Left lobe of liver (tissue), 2 donors: Measurements from ENCODE around the gene DPM2. TPM values are rescaled to one million over a fixed set of nuclear protein-coding genes. Genes with fewer than 3 reads are reported as not detected.

ENCODE experiments used
- ATAC-seq: fragments of 200-7000 bp; cut with Tn5 transposase; one replicate; pipeline ENCODE4 v1.9.1; 2020; ENCODE audit warnings: mild to moderate bottlenecking, moderate library complexity
- DNase-seq: peaks from one replicate; pipeline ENCODE4 v3.0.0-alpha.2; 2020; ENCODE audit warnings: low spot score
- total RNA-seq: library from RNA; stranded (reverse); gene quantifications from one replicate; pipeline ENCODE4 v1.2.1, GENCODE V29; 2021
- donor health status: DM: no; HTN: no; CAD: no; lungs with moderate emphysema.
- donor health status: DM: no; HTN: yes; CAD: no.

Gene DPM2
- total RNA-seq, 1 donor from 2014 or later = 12.4 TPM

DNA sequence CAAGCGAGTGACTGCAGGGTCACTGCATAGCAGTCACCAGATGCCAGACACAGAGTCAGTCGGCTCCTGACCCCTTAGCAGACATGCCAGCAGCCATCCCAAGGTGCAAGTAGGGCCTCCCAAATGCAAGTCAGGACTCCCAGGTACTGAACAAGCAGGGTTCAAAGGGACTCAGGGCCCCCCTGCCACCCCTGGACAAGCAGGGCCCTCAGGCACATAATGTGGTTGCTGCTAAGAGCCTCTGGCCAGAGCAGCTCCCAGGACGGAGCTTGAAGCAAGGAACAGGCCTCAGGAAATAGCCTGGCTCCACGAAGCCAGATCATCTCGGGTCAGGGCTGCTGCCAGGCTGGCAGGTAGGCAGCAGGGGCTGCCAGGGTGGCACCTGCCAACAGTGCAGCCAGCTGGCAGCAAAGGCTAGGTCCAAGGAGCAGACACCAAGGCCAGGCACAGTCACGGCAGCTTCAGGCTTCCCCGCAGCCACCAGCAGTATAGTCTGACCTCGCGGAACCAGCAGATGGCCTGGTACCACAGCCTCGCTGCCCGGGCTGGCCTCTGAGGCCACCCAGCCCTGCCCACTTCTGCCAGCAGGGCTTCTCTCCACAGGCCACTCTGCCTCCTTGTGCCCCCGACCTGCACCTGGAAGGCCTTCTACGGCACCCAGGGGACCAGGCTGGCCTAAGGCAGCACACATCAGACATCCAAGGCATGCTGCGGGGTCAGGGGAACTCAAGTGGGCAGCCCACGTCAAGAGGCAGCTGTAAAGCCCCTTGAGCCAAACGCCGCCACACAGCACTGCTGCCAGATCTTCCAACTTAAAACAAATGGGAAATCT, 35.7 kb upstream of the DPM2 start:
- peak; percentile 76 for ATAC-seq
- peak; percentile 96 for DNase-seq

DNA sequence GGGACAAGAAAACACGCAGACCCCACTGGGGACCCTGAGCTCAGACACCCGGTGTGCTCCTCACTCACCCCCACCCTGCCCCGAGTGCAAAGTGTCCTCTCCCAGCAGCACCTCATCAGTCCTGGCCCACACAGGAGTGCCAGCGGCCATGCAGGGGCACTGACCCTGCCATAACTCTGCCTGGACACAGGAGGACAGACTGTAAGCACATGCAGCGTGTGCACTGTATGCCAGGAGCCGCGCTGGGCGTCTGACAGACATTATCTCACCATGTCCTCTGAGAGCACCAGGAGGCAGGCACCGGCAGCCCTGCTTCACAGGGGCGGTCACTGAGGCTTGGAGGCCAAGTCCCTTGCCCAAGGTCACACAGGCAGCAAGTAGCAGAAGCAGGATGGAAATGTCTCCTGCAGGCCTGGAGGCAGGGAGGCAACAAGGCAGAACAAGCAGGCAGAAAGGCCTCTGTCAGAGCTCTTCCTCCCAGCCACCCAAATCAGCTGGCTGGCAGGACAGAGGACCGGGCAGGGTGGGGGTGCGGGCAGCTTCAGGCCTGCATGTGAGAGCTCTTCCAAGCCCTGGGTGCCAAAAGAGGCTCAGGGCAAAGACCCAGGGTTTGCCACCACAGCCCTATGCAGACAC, 34.7 kb upstream of the DPM2 start:
- ATAC-seq (peak; percentile 11), DNase-seq (peak; percentile 65)

DNA sequence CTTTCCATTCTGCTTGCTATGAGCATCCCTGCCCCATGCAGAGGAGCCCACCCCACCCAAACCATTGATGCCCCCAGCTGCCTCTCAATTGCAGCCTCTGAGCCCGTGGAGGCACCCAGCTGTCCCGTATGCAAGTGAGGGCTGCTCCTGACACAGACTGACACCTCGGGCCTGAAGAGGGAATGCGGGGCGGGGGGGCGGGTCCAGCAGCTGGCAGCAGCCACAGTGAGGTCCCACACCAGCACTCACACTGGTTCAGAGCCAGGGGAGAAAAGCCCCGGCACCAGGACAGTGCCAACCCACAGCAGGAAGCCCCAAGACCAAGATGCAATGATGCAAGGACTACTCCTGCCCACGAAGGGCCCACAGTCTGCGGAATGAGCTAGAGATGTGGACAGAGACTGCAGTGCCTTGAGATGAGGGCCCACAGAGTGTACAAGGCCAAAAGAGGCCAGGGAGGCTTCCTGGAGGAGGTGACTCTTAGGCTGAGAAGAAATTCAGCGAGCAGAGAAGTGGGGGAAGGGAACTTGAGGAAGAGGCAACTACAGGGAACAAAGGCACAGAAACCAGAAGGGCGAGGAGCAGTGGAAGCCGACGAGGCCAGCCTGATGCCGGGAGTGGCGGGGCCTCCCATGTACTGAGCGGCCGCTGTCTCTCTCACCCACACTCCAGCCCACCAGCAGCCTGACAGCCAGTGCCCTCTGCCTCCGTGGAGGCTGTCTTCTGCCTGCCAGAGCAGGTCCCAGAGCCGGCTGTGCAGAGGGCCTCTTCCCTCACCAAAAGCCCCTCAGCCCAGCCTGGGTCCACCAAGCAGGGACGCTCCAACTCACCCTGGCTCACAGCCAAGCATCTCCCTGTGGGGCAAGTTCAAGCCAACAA, 33.9 kb upstream of the DPM2 start:
- ATAC-seq (no peak), DNase-seq (no peak)

DNA sequence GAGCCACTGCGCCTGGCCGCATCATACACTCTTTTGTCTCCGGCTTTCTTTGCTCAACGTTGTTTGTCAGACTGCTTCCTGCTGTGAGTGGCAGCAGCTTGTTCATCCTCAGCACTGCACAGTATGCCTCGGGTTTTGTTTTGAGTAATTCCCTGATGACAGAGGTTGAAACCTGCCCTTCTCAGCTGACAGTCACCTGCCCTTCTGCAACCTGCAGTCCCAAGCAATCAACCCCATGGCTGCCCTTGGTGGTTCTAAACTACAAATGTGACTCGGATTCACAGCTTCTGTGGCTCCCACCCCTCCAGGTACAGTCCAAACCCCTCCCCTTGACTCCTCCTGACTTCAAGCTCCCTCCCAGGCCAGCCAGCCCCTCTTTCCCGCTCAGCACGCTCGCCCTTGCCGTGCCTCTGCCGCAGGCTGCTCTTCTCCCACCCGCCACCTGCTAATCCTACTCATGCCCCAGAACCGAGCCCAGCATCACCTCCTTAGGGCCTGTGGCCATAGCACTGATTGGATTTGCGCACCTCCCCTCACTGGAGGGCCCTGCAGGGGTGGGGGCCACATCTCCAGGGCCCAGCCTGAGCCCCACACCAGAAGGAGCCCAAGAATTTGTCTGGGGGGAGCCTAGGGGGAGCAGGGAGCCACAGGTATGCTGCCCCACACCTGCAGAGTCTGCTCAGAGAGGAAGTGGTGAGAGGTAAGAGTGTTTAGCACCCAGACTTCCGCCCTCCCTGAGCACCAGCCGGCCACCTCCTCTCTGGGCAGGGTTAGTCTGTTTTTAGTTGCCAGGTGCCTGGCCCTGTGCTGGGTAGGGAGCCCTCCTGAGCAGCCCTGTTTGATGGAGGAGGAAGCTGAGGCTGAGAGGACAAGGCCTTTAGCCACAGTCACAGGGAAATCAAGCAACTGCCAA, 33.0 kb upstream of the DPM2 start:
- DNase-seq (no peak), ATAC-seq (no peak)

DNA sequence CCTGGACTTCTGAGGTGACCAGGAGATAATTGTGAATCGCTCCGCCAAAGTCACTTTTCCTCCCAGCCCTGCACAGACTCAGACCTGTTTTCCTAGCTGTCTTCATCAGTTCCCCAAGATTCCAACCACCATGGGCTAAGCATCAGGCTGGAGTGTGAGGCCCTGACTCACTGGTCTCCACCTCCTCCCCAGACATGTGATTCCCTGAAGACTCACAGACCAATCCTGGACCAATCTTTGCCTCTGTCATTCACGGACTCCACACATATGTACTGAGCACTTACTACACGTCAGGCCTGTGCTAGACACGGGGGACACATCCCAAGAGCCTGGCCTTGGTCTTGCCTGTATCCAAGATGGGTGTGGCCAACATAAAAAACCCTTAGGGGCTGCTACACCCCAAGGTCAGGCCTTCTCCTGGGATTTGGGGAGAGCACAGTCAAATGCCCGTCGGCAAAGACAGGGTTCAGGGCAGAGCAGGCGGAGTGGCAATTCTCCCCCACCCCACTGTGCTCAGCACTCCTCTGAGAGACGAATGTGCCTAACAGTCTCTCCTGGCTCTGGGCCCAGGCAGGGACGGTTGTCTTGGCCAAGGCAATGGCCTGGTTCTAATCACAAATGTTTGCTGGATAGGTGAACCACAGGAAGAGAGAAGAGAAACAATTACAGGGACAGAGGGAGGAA, 31.2 kb upstream of the DPM2 start:
- DNase-seq (peak; percentile 73), ATAC-seq (peak; percentile 6)

DNA sequence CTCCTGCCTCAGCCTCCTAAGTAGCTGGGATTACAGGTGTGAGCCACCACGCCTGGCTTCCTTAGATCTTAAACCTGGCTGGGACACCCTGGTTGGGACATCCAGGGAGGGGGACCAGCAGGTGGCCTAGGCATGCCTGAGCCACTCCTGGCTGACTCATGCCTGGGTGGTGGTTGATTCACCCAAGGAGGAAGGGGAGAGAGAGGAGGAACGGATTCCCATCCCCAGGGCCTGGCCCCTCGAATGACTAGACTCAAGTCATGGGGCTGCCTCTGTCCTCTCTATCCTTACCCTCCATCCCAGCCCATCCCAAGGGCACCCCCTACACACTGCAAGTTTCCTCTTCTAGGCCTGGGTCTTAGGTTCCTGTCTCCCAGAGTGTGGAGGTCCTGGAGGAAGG, 30.4 kb upstream of the DPM2 start:
- no peak for ATAC-seq
- no peak for DNase-seq

DNA sequence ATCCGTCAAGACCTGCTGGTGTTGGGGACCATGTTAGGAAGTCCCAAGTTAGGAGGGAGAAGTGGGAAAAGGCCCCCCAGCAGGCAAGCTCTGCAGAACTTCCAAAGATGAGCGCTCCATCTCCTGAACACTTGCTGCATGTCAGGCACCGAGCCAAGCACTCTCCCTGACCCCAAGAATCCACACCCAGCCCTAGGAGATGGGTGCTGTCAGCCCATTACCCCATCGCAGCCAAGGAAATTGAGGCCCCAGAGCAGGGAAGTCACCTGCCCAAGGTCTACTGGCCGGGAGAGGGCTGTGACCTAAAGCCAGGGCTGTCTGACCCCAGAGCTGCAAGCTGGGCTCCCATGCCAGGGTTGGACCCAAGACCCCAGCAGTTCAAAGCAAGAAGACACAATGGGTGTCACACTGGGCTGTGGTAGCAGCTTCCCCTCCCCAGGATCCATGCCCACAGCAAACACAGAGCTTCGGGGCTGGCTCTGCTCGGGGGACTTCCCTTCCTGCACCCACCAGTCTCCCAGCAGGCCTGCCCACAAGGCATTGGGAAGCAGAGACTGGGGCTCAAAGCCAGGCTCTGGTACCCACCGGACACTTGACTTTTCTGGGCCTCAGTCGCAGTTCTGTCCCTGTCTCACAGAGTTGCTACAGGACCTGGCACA, 29.6 kb upstream of the DPM2 start:
- no peak for DNase-seq

DNA sequence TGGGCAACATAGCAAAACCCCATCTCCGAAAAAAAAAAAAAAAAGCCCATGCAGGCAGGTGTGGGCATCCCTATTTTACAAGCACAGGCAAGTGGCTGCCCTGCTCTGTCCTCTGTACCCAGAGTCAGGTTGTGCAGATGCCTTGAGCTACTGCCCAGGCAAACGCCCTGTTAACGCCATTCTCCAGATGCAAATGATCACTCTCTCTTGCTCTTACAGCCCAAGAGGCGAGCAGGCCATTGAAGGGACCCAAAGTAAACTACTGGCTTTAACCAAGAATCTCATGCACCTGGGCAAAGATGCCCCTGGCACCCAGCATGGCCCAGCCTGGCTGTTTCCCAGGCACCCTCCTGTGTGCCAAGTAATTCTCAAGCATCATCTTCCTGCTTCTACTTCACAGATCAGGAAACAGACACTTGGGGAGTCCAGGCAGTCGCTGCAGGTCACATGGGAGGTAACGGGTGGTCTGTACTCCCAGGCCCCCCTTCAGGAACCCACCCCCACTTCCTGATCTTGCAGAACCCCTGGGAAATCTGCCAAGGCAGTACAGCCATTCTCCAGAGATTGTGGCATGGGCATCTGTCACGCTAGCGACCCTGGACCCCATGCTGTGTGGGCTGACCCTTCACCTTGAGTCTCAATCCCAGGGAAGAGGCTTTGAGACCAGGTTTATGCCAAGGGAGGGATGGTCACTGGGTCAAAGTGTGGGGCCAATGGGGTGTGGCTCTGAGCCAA, 28.9 kb upstream of the DPM2 start:
- ATAC-seq = no peak

More for the DNA sequence above, 29.6 kb upstream of the DPM2 start:
- ATAC-seq = no peak

DNA sequence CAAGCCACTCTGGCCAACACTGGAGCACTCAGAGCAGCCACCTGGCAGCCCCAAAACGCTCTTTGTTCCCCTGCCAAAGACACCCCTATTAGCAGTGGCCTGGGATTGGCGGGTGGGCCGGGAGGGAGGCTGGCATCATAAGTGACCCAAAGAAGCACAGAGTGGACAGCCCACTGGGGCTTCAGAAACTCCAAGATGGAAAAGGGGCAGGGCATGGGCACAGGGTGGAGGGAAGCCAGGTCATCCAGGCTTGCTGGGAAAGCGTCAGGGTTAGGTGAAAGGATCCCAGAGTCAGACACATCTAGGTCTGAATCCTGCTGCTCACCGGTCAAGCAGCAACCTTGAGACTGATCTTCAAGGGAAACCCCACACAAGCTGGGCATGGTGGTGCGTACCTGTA, 28.3 kb upstream of the DPM2 start:
- ATAC-seq = peak; percentile 4
- no peak for DNase-seq

More for the DNA sequence above, 28.9 kb upstream of the DPM2 start:
- DNase-seq = no peak

DNA sequence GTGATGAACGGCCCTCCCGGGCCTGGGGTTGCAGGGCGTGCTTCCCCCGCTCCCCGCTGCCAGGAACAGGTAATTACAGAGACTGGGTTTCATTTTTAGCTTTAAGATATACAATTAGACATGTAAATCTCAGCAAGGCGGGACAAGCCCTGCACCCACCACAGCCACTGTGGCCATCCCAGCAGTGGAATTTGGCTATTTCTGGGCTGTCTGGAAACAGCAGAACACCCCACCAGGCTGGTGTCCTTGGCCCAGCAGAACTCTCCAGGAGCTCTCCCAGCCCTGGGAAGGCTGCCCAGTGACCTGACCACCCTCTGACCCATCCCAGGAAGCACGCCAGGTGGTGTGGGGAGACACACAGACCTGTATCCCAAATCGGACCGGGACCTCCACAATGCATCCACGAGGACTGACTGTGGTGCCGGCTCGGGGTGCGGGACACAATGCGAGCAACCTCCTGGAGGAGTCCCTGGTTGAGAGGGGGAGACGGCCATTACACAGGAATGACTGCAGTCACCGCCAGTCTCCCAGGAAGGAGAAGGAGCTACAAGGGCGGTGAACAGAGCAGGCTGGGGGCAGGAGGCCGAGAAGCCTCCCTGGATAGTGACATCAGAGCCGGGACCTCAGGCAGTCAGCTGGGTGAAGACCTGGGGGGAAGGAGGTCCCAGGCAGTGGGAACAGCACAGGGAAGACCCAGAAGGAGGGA, 25.9 kb upstream of the DPM2 start:
- ATAC-seq (peak; percentile 64), DNase-seq (peak; percentile 91)

DNA sequence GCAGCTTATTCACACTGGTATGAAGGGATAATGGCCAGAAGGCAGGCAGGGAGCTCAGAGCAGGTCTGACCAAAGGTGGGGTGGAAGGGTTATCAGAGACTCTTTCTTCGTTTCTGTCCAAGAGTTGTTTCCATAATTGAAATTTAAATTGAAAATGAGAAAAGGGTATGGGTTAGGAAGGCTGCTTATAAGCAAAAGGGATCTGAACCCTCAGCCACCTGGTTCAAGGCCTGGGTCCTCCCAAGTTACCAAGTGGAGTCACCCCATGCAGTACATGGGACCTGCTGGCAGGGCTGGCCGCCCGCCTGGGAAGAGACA, 25.3 kb upstream of the DPM2 start:
- peak; percentile 33 for ATAC-seq
- DNase-seq = no peak

DNA sequence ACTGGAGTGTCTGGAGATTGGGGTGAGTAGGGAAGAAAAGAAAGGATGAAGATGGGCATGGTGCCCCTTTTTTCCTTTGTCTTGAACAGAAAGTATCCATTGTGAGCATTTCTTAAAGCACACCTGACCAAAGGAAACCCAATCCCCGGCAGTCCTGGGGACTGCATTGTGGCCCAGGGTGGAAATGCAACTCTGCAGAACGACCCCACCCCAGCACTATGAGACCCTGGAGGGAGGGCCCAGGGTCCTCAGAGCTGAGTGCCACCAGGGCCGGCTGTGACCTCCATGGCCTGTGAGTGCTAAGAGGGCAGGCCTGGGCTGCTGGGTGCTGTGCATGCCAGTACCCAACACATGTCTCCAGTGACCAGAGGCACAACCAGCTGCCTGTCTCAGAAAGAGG, 24.6 kb upstream of the DPM2 start:
- ATAC-seq (no peak), DNase-seq (no peak)

DNA sequence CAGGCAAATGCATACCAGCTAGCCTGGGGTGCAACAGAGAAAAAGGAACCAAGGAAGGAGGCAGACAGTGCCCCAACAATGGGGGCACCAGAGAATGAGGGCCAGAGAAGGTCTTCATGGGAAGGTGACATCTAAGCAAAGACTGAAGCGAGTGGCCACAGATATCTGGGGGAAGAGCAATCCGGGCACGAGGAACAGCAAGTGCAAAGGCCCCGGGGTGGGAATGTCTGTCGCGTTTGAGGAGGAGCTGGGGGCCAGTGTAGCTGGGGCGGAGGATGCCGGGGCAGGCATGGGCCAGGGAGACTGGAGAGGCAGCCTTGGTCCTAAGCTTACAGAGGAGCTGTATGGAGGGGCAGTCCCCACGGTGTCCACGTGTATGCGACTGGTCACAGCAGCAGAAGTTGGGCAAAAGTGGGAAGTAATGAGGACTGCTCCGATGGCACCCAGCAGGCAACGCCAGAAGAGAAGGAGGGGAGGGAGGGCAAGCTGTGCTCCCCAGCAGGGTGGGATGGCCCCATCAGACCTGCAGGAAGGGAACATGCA, 24.0 kb upstream of the DPM2 start:
- DNase-seq (no peak), ATAC-seq (no peak)

DNA sequence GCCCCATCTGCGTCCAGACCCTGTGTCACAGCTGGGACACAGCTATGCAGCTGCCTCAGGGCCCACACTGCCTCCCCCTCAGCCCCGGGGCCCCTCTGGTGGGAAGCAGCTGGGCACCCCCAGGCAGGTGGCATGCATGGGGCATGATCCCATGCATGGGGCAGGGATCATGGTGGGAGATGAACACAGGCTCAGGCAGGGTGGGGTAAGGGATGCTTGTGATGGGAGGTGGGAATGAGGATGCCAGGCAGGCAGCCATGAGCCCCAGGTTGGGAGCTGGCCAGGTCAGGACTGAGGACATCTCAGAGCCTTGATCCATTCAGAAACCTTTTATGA, 23.5 kb upstream of the DPM2 start:
- DNase-seq (no peak), ATAC-seq (no peak)

DNA sequence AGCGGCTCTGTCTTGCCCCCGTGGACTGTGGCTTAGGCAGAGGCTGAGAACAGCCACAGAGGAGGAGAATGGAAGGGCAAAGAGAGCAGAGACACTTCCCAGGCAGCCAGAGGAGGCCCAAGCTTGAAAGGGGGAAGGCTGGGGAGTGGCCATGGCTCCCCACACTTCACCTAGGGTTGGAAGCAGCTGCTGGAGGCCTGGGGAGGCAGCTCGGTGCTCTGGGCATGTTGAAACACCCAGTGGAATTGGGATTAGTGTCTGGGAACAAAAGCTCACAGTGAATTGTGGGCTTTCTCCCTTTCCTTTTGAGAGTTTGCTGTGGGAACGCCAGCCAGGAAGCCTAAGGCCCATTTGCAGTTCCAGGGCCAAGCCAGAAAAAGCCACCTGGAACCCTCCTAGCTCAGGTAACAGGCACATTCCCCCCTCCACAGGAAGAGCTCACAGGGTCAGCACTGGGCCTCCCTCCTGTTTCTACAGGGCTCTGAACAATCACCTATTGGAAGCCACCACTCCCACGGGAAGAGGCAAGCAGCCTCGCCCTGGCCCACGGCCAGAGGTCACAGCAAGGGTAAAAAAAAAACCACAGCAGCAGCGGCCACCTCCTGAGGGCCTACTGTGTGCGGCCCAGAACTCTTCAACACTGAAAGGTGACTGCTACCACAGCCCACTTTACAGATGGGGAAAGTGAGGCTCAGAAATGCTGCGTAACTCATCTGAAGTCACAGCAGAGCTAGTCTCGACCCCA, 22.9 kb upstream of the DPM2 start:
- no peak for DNase-seq

DNA sequence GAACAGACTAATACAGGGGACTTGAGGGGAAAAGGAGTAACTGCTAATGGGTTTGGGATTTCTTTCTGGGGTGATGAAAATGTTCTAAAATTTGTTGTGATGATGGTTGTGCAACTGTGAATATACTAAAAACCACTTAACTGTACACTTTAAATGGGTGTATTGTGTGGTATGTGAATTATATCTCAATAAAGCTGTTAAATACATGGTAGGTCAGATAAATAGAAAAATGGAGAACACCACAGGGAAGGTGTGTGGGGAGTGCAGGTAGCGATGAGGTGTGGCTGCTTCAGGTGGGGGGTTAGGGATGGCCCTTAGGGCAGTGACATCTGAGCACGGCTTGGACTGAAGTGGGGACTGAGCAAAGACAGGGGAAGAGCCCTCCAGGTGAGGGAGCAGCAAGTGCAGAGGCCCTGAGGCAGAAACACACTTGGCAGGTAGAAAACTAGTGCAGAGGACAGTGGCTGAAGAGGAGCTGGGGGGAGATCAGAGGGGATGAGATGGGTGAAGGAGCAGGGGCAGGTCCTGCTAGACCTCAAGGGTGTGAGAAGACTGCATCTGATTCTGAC, 22.3 kb upstream of the DPM2 start:
- ATAC-seq = no peak
- no peak for DNase-seq

More for the DNA sequence above, 22.9 kb upstream of the DPM2 start:
- ATAC-seq = no peak

DNA sequence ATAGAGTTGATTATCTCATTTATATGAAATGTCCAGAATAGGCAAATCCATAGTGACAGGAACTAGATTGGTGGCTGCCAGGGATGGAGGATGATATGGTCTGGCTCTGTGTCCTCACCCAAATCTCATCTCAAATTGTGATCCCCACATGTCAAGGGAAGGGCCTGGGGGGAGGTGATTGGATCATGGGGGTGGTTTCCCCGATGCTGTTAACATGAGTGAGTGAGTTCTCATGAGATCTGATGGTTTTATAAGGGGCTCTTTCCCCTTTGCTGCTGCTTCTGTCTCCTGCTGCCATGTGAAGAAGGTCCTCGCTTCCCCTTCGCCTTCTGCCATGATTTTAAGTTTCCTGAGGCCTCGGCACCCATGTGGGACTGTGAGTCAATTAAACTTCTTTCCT, 21.7 kb upstream of the DPM2 start:
- DNase-seq (no peak), ATAC-seq (no peak)
